ENCODE data around the gene IMMT. TPM values are rescaled to one million over a fixed set of nuclear protein-coding genes. Genes with fewer than 3 reads are reported as not detected.

The IMMT gene
- total and polyA plus RNA-seq, 9 of the 15 experiments (the other 6 are each of a cell fraction or from before 2014, with no cell fraction given): 119 to 294 (median 140) TPM

- TF ChIP-seq ZNF407 (IDR thresholded peaks at IDR 0.05; ENCODE audit: low read depth) (no peak), HNRNPLL (IDR thresholded peaks at IDR 0.05; ENCODE audit: low read depth, low read length, poor library complexity, severe bottlenecking) (no peak), CCAR2 (IDR thresholded peaks at IDR 0.05; ENCODE audit: low read depth, low read length) (no peak), BRD4 (IDR thresholded peaks at IDR 0.05) (no peak), TAL1 (IDR thresholded peaks at IDR 0.05) (peak; percentile 74), SRSF1 (IDR thresholded peaks at IDR 0.05; ENCODE audit: low read depth, low read length) (no peak), TSC22D4 (tag; IDR thresholded peaks at IDR 0.05) (no peak), U2AF1 (optimal IDR thresholded peaks at IDR 0.05; ENCODE audit: low read depth, low read length) (no peak), CBFA2T2 (conservative IDR thresholded peaks at IDR 0.05) (peak; percentile 81), SMAD4 (CRISPR knock-in tag; conservative IDR thresholded peaks at IDR 0.05) (peak; percentile 76), PTBP1 (IDR thresholded peaks at IDR 0.05; ENCODE audit: low read depth, low read length) (no peak), SP1 (CRISPR knock-in tag; IDR thresholded peaks at IDR 0.05) (no peak), FOXJ2 (tag; IDR thresholded peaks at IDR 0.05) (no peak)
- TF ChIP-seq, protein P1, sequence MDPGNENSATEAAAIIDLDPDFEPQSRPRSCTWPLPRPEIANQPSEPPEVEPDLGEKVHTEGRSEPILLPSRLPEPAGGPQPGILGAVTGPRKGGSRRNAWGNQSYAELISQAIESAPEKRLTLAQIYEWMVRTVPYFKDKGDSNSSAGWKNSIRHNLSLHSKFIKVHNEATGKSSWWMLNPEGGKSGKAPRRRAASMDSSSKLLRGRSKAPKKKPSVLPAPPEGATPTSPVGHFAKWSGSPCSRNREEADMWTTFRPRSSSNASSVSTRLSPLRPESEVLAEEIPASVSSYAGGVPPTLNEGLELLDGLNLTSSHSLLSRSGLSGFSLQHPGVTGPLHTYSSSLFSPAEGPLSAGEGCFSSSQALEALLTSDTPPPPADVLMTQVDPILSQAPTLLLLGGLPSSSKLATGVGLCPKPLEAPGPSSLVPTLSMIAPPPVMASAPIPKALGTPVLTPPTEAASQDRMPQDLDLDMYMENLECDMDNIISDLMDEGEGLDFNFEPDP (CRISPR knock-in tag; IDR thresholded peaks at IDR 0.05): no peak
- TF ChIP-seq, protein P2, sequence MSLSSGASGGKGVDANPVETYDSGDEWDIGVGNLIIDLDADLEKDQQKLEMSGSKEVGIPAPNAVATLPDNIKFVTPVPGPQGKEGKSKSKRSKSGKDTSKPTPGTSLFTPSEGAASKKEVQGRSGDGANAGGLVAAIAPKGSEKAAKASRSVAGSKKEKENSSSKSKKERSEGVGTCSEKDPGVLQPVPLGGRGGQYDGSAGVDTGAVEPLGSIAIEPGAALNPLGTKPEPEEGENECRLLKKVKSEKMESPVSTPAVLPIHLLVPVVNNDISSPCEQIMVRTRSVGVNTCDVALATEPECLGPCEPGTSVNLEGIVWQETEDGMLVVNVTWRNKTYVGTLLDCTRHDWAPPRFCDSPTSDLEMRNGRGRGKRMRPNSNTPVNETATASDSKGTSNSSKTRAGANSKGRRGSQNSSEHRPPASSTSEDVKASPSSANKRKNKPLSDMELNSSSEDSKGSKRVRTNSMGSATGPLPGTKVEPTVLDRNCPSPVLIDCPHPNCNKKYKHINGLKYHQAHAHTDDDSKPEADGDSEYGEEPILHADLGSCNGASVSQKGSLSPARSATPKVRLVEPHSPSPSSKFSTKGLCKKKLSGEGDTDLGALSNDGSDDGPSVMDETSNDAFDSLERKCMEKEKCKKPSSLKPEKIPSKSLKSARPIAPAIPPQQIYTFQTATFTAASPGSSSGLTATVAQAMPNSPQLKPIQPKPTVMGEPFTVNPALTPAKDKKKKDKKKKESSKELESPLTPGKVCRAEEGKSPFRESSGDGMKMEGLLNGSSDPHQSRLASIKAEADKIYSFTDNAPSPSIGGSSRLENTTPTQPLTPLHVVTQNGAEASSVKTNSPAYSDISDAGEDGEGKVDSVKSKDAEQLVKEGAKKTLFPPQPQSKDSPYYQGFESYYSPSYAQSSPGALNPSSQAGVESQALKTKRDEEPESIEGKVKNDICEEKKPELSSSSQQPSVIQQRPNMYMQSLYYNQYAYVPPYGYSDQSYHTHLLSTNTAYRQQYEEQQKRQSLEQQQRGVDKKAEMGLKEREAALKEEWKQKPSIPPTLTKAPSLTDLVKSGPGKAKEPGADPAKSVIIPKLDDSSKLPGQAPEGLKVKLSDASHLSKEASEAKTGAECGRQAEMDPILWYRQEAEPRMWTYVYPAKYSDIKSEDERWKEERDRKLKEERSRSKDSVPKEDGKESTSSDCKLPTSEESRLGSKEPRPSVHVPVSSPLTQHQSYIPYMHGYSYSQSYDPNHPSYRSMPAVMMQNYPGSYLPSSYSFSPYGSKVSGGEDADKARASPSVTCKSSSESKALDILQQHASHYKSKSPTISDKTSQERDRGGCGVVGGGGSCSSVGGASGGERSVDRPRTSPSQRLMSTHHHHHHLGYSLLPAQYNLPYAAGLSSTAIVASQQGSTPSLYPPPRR (CRISPR knock-in tag; IDR thresholded peaks at IDR 0.05; ENCODE audit: borderline replicate concordance): no peak
Measured at GRCh38 chr2:86204458-86204857, 9.2 kb upstream of the IMMT start (continued).

All from K562 (cell line).